ENCODE measurements around the gene ANTXR2. TPM values are rescaled to one million over a fixed set of nuclear protein-coding genes. Genes with fewer than 3 reads are reported as not detected.

ANTXR2 gene
- total and polyA plus RNA-seq, 2 of the 8 experiments (the other 6 are each of a cell fraction or from before 2014, with no cell fraction given), result 1.1 to 7.5 TPM

- TF ChIP-seq CHD7 (IDR thresholded peaks at IDR 0.05; ENCODE audit: insufficient replicate concordance, low read length), result no peak
- TF ChIP-seq CTCF (IDR thresholded peaks at IDR 0.05; ENCODE audit: control extremely low read depth in 1 of 3, insufficient read depth in 1 of 3, low read depth in 1 of 3, low read length in 3 of 3), result no peak
- TF ChIP-seq SUZ12 (IDR thresholded peaks at IDR 0.05; ENCODE audit: low read length), result no peak
- TF ChIP-seq E2F6 (IDR thresholded peaks at IDR 0.05), result no peak
Observed at GRCh38 chr4:79897174-79897573, 175.9 kb downstream of the ANTXR2 start (continued).

Measured in H1 (cell line).